Fibroblast of mammary gland (primary cell): ENCODE data around the gene CXCL5.

Experiments used
- DNase-seq: peaks from one replicate; pipeline ENCODE4 v3.0.0-alpha.2; 2010; ENCODE audit warnings: low read depth
- H3K4me3 ChIP-seq: 2 replicates; pipeline ENCODE4 v1.5.1; 2011; ENCODE audit warnings: low read depth, mild to moderate bottlenecking, low read length, moderate library complexity; ENCODE audit not compliant: control insufficient read depth
- CTCF ChIP-seq: conservative IDR thresholded peaks from 2 replicates; pipeline ENCODE4 v1.5.1; 2011; ENCODE audit warnings: low read depth, low read length, inconsistent platforms; ENCODE audit not compliant: control insufficient read depth, insufficient read depth

The CXCL5 gene

DNA sequence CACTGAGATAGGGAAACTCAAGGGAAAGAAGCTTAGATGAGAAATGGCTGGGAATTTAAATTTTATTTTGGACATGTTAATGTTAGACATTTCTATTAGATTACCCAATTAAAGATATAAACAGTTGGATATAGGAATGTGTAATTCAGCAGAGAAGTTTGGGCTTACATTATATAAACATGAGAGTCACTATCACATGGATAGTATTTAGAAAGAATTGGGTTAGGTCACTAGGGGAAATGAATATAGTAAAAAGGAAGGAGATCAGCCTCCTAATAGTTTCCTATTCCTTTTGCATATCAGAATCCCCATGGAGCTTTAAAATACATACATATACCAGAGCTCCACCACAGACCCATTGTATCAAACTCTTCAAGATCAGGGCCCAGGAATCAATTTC is 19.6 kb upstream of the CXCL5 start:
- H3K4me3 ChIP-seq, result no peak overlapping the region
- no peak for DNase-seq
- TF ChIP-seq CTCF, result no peak

DNA sequence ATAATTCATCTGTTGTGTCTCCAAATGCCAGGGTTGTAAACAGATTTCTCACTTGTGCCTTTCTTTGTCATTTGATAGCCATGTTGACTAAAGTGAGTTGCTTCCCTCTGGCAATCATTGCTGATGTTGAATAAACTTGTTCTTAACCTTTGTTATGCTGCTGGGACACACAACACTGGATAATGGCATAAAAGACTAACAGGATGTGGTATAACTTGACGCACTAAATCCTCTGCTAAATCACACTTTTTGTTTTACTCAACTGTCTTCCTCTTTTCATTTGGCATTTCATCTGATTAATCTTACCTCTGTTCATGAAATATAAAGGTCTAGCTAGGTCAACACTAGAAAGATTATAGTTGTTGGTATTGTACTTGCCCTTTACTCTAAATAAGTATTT is 17.6 kb upstream of the CXCL5 start:
- TF ChIP-seq CTCF, result no peak
- no peak overlapping the region for H3K4me3 ChIP-seq
- DNase-seq, result peak; percentile 40

- H3K4me3 ChIP-seq, result no peak overlapping the region
- DNase-seq, result no peak
- TF ChIP-seq CTCF, result no peak
Observed at GRCh38 chr4:74015126-74015780, 16.8 kb upstream of the CXCL5 start.

DNA sequence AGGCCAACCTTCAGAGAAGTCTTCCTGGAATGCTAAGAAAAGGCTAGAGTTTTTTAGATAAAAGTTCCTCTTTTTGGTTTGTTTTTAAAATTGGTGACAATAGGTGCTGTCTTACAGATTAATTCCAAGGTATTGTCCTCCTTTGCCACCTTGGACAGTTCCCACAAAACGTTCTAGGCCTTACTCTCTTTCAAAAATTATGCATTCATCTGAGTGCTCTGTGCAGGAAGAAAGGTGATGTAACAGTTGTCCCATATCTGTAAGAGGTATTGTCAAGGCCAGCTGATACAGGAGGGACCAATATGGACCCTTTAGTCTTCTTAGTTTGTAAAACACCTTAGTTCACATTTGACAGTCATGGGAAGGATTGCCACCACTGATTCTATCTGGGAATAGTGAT is 15.9 kb upstream of the CXCL5 start:
- TF ChIP-seq CTCF, result no peak
- no peak overlapping the region for H3K4me3 ChIP-seq
- no peak for DNase-seq

GRCh38 chr4:74013264-74013663 is 14.8 kb upstream of the CXCL5 start:
- no peak for DNase-seq
- TF ChIP-seq CTCF, result no peak

GRCh38 chr4:74012130-74012529 is 13.7 kb upstream of the CXCL5 start:
- no peak for TF ChIP-seq CTCF
- no peak overlapping the region for H3K4me3 ChIP-seq

More at GRCh38 chr4:74013264-74013663, 14.8 kb upstream of the CXCL5 start:
- no peak overlapping the region for H3K4me3 ChIP-seq

DNA sequence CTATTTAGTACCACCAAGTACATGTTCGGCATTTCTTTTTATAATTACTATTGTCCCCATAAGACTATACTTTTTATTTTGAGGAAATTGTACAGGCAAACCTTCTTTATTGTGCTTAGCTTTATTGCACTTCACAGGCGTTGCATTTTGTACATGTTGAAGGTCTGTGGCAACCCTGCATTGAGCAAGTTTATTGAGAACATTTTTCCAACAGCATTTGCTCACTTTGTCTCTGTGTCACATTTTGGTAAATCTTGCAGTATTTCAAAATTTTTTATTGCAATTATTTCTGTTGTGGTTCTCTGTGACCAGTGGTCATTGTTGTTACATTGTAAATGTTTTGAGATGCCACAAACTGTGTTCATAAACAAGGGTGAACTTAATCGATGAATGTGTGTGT is 10.8 kb upstream of the CXCL5 start:
- H3K4me3 ChIP-seq, result no peak overlapping the region
- no peak for DNase-seq
- no peak for TF ChIP-seq CTCF

More at GRCh38 chr4:74012130-74012529, 13.7 kb upstream of the CXCL5 start:
- DNase-seq, result no peak
